OCI-LY1 (cell line): ENCODE results near the gene MAP1LC3C.
"Not testable (repeated sequence)": the region's sequence is repeated elsewhere in the genome, so short reads cannot be mapped to it uniquely, and the experiment has no call there.

Source experiments
- EZH2 ChIP-seq: fragments of 200-600 bp; sonication (generic), shearing (Covaris generic); IDR thresholded peaks from 2 replicates; pipeline ENCODE4 v1.8.0; 2017; ENCODE audit warnings: borderline replicate concordance, mixed run types, mild to moderate bottlenecking, antibody characterized with exemption, low read length, moderate library complexity, mixed read lengths
- TF ChIP-seq, protein P1 (sequence below): fragments of 200-600 bp; sonication (generic), shearing (Covaris generic); IDR thresholded peaks from 2 replicates; pipeline ENCODE4 v1.5.1; 2017; ENCODE audit warnings: mild to moderate bottlenecking, antibody characterized with exemption, low read length, moderate library complexity, mixed read lengths

DNA sequence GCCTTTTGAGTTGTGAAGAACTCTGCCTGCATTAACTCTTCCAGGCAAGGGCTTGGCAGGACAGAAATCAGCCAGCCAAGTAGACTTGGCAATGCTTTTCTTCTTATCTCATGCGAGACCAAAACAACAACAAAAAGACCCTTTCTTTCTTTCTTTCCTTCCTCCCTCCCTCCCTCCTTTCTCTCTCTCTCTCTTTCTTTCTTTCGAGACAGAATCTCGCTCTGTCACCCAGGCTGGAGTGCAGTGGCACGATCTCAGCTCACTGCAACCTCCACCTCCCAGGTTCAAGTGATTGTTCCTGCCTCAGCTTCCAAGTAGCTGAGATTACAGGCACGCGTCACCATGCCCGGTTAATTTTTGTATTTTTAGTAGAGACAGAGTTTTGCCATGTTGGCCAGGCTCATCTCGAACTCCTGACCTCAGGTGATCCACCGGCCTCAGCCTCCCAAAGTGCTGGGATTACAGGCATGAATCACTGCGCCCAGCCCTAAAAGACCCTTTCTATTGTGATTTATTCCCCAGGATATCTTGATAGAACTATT lies 10.4 kb downstream of the MAP1LC3C start:
- TF ChIP-seq, protein P1, sequence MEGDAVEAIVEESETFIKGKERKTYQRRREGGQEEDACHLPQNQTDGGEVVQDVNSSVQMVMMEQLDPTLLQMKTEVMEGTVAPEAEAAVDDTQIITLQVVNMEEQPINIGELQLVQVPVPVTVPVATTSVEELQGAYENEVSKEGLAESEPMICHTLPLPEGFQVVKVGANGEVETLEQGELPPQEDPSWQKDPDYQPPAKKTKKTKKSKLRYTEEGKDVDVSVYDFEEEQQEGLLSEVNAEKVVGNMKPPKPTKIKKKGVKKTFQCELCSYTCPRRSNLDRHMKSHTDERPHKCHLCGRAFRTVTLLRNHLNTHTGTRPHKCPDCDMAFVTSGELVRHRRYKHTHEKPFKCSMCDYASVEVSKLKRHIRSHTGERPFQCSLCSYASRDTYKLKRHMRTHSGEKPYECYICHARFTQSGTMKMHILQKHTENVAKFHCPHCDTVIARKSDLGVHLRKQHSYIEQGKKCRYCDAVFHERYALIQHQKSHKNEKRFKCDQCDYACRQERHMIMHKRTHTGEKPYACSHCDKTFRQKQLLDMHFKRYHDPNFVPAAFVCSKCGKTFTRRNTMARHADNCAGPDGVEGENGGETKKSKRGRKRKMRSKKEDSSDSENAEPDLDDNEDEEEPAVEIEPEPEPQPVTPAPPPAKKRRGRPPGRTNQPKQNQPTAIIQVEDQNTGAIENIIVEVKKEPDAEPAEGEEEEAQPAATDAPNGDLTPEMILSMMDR: not testable (repeated sequence)
- not testable (repeated sequence) for TF ChIP-seq EZH2
